Epithelial cell of prostate (primary cell): ENCODE measurements around the gene ZKSCAN1.
"Not testable (repeated sequence)": the region's sequence is repeated elsewhere in the genome, so short reads cannot be mapped to it uniquely, and the experiment has no call there.

Source experiments
- DNase-seq: peaks from one replicate; pipeline ENCODE4 v3.0.0-alpha.2; 2011; ENCODE audit warnings: low read depth, low spot score
- H3K27ac ChIP-seq: fragments of 450-650 bp; 2 replicates; pipeline ENCODE4 v1.5.1; 2017; ENCODE audit warnings: mild to moderate bottlenecking

Gene ZKSCAN1

GRCh38 chr7:99997545-99998137, 17.8 kb upstream of the ZKSCAN1 start:
- no peak overlapping the region for H3K27ac ChIP-seq
- no peak for DNase-seq

GRCh38 chr7:100000239-100000638, 15.2 kb upstream of the ZKSCAN1 start:
- no peak overlapping the region for H3K27ac ChIP-seq

GRCh38 chr7:100003711-100004661, 11.4 kb upstream of the ZKSCAN1 start:
- H3K27ac ChIP-seq = no peak overlapping the region
- DNase-seq = no peak

More at GRCh38 chr7:100000239-100000638, 15.2 kb upstream of the ZKSCAN1 start:
- no peak for DNase-seq

- DNase-seq = no peak
- no peak overlapping the region for H3K27ac ChIP-seq
These were observed 7.5 kb upstream of the ZKSCAN1 start for GRCh38 chr7:100007887-100008286.

GRCh38 chr7:100008525-100008924, 6.9 kb upstream of the ZKSCAN1 start:
- peak overlapping the region; percentile 14 for H3K27ac ChIP-seq
- no peak for DNase-seq

- DNase-seq = not testable (repeated sequence)
These were observed 5.4 kb upstream of the ZKSCAN1 start for GRCh38 chr7:100009952-100010351.

GRCh38 chr7:100010901-100011300, 4.5 kb upstream of the ZKSCAN1 start:
- no peak for DNase-seq
- H3K27ac ChIP-seq = no peak overlapping the region

More at GRCh38 chr7:100009952-100010351, 5.4 kb upstream of the ZKSCAN1 start:
- H3K27ac ChIP-seq = not testable (repeated sequence)

GRCh38 chr7:100011516-100011915, 3.9 kb upstream of the ZKSCAN1 start:
- DNase-seq = no peak
- H3K27ac ChIP-seq = no peak overlapping the region

- DNase-seq = peak; percentile 76
- H3K27ac ChIP-seq = peak overlapping the region; percentile 81
These were observed 2.7 kb upstream of the ZKSCAN1 start for GRCh38 chr7:100012385-100013327.

- peak overlapping the region; percentile 81 for H3K27ac ChIP-seq
- peak; percentile 73 for DNase-seq
These were observed 2.1 kb upstream of the ZKSCAN1 start for GRCh38 chr7:100013328-100013676.

GRCh38 chr7:100016215-100016901, 962 bp downstream of the ZKSCAN1 start:
- no peak for DNase-seq
- H3K27ac ChIP-seq = peak overlapping the region; percentile 75

- H3K27ac ChIP-seq = peak overlapping the region; percentile 75
- no peak for DNase-seq
These were observed 1.9 kb downstream of the ZKSCAN1 start for GRCh38 chr7:100017300-100017699.

- no peak for DNase-seq
These were observed 2.5 kb downstream of the ZKSCAN1 start for GRCh38 chr7:100017875-100018274.

GRCh38 chr7:100019908-100020307, 4.5 kb downstream of the ZKSCAN1 start:
- DNase-seq = no peak
- no peak overlapping the region for H3K27ac ChIP-seq

More at GRCh38 chr7:100017875-100018274, 2.5 kb downstream of the ZKSCAN1 start:
- no peak overlapping the region for H3K27ac ChIP-seq

- peak overlapping the region; percentile 94 for H3K27ac ChIP-seq
- no peak for DNase-seq
These were observed 5.9 kb downstream of the ZKSCAN1 start for GRCh38 chr7:100021297-100021696.

GRCh38 chr7:100022621-100023020, 7.2 kb downstream of the ZKSCAN1 start:
- peak overlapping the region; percentile 94 for H3K27ac ChIP-seq
- peak; percentile 90 for DNase-seq

GRCh38 chr7:100023526-100023925, 8.1 kb downstream of the ZKSCAN1 start:
- no peak for DNase-seq
- H3K27ac ChIP-seq = peak overlapping the region; percentile 94

- H3K27ac ChIP-seq = peak overlapping the region; percentile 94
- DNase-seq = no peak
These were observed 8.7 kb downstream of the ZKSCAN1 start for GRCh38 chr7:100024020-100024619.

- no peak for DNase-seq
- peak overlapping the region; percentile 94 for H3K27ac ChIP-seq
These were observed 11.8 kb downstream of the ZKSCAN1 start for GRCh38 chr7:100027197-100027596.
